GM18873 (cell line): ENCODE data around the gene GMPPB.

Experiments used
- ATAC-seq: cut with Tn5 transposase; IDR thresholded peaks from one replicate; pipeline ENCODE4 v1.9.1; 2021; ENCODE audit warnings: mild to moderate bottlenecking, moderate library complexity, moderate number of reproducible peaks; ENCODE audit not compliant: unreplicated experiment, low FRiP score

GMPPB gene

DNA sequence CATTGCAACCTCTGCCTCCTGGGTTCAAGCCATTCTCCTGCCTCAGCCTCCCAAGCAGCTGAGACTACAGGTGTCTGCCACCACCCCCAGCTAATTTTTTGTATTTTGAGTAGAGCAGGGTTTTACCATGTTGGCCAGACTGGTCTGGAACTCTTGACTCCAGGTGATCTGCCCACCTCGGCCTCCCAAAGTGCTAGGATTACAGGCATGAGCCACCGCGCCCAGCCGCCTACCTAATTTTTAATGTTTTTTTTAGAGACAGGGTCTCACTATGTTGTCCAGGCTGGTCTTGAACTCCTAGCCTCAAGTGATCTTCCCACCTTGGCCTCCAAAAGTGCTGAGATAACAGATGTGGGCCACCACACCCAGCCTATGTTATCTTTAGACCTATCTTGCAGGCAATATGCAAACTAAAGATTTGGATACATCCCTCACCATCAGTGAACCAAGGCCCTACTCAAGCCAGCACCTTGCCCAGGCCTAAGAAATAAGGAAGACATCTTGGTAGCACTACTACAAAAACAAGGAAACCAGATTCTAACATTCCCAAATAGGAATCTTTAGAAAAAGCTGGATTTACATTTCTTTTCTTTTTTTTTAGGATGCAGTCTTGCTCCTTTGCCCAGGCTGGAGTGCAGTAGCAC lies 6.3 kb upstream of the GMPPB start:
- ATAC-seq: no peak

DNA sequence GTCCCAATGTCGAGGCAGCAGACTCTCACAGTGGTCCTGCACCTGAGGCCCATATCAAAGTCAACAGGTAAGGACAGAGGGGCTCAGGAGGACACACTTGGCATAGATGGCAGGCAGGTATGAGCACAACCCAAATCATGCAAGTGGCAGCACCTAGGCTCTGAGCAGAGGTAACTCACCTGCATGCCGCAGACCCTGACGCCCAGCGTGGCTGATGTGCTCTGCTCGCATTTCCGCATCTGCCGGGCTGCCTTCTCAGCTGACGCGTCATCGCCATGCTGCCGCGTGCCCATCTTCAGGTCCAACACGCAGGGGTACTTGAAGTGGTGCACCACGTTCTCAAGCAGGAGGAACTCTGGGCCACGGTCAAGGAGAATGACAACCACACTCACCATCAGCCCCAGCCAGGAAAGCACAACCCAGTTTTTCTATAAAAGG lies 4.2 kb upstream of the GMPPB start:
- ATAC-seq: no peak

DNA sequence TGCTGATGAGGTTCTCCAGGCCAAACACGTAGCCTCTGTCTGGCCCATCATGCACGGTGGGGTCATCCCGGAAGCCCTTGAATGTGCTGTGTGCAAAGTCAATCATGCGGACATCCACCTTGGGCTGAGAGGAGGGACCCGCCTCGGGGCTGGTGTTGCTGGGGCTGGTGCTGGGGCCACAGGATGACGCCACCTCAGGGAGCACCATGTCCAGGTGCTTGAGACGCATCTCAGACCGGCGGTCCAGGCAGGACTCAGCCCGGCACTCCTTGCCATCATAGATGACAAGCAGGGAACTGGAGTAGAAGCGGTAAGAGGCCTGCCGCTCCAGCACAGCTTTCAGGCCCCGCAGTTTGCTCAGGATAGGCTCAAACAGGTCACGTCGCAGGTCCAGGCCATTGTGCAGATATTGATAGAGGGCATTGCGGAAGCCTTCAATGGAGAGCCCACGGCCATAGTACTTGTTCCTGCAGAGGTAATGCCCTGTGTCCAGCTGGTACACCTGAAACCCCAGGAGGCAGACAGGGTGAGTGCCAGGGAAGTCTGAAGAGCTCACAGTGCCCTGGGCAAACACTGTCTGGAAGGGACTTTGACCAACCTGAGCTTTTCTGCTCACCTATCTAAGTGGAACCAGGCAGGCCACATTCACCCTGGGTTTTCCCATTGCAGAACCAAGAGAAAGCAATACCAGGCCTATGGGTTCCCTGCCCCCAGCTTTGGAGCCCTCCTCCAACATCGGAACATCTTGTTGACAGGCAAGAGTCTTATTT lies 3.6 kb upstream of the GMPPB start:
- ATAC-seq: no peak

DNA sequence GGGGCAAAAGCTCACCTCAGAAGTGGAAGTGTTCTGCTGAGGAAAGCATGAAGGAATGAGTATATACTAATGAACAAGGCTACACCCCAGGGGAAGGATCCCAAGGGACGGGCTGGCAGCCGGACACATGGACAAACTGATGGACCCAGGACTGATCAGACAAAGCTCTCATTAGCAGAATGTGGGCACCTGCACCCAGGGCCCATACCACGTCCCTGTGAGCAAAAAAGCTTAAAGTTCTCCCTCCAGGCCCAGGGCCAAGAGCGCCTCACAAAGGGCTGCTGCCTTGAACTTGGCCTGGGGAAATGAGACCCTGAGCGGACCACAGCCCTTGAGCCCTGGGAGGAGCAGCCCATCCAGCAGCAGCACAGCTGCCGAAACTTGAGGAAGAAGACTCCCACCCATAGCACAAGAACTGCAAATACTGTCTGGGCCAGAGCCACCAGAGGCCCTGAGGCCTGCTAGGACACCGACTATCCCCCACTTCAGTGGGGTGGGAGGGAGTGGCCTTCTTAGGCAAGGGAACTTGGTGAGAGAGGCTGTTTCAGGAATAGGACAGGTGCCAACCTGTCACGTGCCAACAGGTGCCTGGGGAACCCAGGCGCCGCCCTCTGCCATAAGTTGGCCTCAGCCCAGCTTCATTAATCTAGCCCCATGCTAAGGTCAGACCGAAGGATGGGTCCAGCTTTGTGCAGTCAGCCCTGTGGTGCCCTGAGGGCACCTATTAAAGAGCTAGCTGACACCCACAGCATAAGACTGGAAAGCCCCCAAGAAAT lies 2.3 kb upstream of the GMPPB start:
- no peak for ATAC-seq

DNA sequence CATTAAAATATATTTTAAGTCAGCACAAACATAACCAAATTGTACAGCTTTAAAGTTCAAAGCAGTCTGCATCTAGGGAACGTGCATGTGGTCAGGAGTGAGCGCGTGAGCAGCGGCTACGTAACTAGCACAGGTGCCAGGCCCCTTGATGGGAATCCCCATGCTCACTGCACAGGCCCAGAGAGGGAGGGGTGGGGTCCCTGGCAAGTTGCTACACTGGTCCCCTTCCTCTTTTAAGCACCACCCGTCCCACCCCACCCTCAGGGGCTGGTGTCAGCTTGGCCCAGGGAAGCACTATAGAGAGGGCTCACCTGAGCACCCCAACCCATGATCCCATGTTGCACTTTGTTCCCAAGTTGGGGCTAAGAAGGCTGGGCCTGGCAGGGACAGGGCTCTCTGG lies 835 bp upstream of the GMPPB start:
- no peak for ATAC-seq

DNA sequence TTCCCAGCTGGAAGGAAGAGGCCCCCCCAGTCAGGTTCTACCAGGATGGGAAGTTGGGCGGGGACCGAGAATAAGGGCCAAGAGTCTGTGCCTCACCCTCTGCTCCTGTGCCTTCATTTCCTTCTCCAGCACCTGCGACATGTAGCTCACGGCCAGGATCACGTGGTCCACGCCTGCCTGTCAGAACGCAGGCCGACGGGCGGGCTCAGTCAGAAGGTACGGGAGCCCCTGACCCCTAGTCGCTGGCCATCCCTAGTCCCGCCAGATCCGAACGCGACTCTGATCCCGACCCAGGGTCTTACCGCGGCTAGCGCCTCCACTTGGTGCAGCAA lies 489 bp downstream of the GMPPB start:
- ATAC-seq: no peak

DNA sequence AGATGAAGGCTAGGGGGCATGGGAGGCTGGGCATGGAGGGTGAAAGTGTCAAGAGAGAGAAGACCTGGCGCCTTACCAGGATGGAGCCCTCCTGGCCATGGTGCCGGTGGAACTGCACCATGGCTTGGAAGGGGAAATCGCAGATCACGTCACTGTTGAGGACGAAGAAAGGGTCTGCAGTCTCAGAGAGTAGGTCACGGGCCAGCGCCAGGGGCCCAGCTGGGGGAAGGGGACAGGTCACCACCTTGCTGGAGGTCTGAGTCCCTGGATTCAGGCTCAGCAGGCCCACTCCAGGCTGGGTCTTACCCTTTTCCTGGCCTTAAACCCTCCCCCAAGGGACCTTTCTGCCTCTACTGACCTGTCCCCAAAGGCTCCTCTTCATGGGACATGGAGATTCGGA lies 855 bp downstream of the GMPPB start:
- no peak for ATAC-seq

DNA sequence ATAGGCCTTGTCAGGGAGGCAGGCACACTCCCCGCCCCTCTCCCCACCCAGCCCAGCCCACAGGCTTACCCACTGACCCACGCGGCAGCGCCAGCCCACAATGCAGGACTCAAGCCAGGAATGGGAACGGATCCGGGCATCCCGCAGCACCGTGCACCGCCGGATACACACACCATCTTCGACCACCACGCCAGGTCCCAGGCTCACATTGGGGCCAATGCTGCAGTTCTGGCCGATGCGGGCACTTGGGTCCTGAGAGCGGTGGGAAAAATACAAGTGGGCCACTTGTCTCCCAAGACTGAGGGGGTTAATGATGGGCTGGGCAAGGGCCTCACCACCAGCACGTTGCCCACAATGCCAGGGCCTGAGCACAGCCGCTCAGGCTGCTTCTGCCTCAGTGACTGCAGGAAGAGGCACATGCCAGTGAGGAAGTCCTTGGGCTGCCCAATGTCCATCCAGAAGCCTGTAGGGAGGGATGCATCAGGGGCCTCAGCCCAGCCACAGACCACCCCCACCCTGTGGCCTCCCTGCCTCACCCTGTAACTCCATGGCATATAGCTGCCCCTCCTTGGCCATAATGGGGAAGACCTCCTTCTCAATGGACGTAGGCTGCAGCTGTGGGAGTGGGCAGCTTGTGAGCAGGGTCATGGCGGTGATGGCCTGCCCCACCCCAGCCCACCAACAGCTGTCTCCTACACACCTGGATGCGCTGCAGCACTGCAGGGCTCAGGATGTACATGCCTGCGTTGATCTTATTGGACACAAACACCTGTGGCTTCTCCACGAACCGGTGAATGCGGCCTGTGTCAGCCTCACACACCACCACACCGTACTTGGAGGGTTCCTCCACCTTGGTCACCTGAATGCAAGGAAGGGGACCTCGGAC lies 1.6 kb downstream of the GMPPB start:
- no peak for ATAC-seq

DNA sequence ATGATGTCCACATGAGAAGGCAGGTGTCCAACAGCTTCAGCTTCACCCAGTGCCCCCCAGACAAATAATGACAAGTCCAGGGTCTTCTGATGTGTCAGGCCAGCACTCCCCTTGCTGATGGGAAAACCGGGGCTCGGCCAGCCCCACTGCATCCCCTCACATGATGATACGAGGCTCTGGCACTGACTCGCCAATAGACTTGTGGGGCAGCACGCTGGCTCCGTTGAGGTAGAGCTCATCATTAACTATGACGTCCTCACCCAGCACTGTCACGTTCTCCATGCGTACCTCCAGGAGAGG lies 2.2 kb downstream of the GMPPB start:
- no peak for ATAC-seq

DNA sequence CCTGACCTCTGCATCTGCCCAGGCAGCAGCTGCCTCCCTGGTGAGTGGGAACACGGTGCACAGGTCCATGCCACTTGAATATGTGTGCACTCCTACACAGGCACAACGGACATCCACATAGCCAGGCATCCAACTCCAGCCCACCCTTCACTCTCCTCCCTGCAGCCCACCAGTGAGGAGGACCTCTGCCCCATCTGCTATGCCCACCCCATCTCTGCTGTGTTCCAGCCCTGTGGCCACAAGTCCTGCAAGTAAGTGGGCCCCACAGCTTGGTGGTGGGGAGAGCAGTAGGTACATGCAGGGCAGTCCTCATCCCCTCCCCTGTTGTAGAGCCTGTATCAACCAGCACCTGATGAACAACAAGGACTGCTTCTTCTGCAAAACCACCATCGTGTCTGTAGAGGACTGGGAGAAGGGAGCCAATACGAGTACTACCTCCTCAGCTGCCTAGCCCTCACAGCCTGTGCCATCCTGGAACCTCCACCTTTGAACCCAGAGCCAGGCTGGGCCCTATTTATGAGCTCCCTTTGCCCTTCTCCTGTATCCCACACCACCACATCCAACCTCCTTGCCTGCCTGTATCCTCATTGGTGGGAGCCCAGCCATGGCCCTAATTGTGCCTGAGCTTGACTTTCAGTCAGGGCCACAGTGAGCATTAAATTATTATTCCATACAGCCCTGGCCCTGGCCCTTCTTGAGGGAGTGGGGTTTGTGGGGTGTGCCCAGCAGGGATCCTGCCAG lies 2.7 kb downstream of the GMPPB start:
- ATAC-seq: no peak

DNA sequence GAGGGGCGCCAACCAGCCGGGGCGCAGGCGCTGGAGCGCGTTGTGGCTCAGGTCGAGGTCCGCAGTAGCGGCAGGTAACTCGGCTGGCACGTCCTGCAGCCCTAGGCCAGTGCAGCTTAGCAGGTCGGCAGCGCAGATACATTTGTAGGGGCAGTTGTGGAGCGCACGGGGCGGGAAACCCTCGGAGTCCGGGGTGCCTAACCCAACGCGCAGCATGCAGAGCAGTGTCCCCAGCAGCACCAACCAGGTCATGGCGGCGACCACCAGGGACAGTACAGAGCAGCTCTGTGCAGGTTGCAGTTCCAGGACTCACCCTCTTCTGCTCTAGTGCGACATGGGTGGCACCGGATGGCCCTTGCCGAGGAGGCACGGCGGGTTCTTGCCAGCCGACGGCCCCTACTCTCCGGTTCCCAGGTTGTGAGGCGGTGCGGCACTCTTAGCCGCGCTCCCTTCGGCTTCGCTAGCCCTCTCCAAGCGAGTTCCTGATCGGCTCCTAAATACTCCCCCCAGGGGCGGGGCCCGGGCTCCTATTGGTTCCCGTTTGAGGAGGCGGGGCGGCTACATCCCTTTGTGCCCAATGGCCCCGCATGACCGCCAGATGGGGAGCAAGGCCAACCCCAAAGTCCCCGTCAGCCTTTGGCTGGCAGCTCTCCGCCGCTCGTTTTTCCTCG lies 4.4 kb downstream of the GMPPB start, which contains the start of gene AMIGO3:
Gene AMIGO3, minus strand, starts transcription at position 471 of the 671 bp plus-strand sequence. Its CDS starts 219 bp downstream, at position 252.
- ATAC-seq: peak; percentile 39

DNA sequence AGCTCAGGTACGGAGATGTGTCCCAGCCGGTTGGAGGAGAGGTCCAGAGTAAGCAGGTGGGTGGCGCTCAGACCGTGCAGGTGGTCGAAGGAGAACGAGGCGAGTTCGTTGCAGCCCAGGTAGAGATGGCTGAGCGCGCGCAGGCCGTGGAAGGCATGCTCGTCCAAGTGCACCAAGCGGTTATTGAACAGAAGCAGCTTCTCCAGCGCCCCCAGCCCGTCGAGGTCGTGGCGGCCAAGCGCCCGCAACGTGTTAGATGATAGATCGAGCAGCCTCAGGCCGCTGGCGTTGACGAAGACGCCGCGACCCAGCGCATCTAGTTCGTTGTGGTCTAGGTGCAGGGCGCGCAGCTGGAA lies 4.9 kb downstream of the GMPPB start:
- ATAC-seq: no peak

DNA sequence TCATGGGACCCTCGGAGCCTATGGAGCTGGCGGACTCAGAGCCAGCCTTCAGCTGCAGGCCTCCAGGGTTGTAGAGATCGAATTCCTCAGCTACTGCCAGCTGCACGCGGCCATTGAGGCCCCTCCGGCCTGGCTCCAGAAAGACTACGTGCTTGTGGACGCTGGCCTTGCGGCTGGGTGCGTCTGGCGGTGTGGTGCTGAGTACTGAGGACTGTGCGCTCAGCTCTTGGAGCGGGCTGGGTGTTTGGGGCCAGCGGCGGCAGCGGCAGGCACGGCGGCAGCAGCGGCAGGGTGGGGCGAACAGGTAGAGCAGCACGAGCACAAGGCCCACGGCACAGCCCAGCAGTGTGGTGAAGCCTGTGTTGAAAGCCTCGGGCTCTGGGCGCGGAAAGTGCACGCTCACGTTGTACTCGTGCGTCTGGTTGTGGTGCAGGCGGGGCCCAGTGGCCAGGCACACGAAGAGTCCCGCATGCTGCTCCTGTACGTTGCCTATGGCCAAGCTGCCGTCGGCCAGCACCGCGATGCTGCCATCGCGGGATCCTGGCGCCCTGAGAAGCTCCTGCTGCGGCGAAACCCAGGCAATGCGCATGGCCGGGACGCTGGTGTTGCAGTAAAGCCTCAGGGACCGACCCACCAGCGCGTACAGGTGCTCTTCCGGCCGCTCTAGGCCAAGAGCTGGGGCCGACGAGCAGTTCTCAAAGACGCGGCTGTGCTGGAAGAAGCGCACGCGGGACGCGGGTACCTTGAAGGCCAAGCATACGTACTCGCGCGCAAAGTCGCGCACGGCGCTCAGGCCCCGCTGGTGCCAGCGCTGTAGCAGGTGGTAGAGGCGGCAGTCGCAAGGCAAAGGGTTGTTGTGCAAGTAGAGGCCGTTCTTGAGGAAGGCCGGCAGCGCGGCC lies 5.5 kb downstream of the GMPPB start:
- ATAC-seq: no peak

DNA sequence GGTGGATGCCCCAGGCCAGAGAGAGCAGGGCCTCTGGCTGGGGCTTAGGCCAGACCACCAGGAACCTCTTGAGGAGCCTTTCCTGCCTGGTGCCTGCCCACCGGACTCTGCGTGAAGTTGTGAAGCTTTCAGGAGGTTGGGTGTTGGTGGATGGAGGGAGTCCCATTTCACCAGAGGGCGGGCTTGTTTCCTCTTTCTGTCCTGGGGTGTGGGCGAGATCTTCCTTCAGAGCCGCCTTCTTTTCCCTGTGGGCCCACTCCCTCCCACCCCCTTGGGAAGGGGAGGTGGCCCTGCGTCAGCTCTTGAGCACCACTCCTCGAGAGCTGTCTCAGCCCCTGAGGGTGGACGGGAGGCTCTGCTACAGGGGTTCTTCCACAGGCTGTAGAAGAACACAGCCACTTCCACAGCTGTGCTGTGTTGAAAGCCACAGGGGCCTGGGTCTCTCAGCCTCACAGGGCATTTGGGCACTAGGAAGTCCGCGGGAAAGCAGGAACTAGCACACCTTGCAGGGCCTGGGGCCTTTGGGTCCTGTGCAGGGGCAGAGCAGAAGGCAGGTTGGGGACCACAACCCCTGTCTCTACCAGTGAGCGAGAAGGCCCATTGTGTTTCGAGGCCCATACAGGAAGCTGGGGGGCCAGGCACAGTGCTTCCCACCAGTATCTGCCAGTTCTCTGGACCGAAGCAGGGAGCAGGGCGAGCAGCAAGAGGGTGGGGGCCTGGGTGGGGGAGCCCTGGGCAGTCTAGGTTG lies 6.4 kb downstream of the GMPPB start:
- ATAC-seq: no peak

DNA sequence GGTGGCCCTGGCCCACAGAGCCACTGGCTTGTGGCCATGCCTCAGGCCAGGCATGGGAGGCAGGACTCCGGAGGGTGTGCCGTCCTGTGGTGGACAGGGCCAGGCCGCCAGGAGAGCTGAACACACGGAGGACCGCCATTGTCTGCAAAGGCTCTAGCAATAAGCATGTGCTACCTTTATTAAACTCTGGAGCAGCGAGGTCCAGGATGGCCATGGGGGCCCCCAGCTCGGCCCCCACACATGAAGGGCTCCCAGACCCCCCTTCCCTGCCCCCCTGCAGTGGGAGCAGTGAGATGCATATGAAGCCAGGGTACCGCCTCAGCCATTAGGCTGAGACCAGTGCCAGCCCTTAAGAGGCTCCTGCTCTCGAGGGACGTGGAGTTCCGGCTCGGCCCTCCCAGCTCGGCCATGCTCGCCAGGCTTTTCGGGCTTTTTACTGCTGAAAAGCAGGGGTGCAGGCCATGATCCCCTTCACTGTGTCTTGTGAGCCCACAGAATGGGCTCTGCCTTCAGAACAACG lies 7.0 kb downstream of the GMPPB start:
- ATAC-seq: no peak

DNA sequence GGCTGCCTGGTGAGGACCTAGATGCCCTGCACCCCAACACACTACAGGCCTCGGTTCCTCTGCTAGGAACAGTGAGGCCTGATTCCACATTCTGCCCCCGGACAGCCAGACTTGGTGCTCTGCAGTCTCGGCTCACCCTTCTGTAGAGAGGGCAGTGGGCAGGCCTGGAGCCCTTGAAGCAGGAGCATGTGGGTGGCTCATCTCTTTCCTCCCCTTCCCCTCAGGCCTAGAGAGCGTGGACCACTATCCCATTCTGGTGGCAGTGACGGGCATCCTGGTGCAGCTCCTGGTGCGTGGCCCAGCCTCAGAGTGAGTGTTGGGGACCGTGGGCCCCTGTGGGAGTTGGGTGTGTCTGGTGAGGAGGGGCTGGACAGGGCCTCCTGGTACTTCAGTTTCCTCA lies 7.6 kb downstream of the GMPPB start:
- no peak for ATAC-seq

DNA sequence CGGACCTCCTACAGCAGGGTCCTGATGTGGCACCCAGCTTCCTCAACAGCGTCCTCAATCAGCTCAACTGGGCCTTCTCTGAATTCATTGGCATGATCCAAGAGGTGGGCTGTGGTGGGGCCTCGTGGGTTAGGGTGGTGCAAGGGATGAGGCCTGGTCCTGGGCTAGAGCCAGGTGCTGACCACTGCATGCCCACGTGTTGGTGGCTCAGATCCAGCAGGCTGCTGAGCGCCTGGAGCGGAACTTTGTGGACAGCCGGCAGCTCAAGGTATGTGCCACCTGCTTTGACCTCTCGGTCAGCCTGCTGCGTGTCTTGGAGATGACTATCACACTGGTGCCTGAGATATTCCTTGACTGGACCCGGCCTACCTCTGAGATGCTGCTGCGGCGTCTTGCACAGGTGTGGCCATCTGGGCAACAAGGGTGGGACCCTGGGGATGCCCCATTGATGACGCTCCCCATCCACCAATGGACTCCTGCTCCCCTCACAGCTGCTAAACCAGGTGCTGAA lies 8.1 kb downstream of the GMPPB start:
- no peak for ATAC-seq
